Mucosa of descending colon (tissue), 3 donors: ENCODE data around the gene C3orf20. TPM values are rescaled to one million over a fixed set of nuclear protein-coding genes. Genes with fewer than 3 reads are reported as not detected.

Experiments used
- ATAC-seq: fragments of 200-7000 bp; cut with Tn5 transposase; one replicate; pipeline ENCODE4 v1.9.1; 2020; ENCODE audit warnings: mild to moderate bottlenecking, moderate library complexity
- DNase-seq, 3 donors: peaks; one replicate each; pipeline ENCODE4 v3.0.0-alpha.2; 2020
- H3K36me3 ChIP-seq: fragments of 200-600 bp; one replicate; pipeline ENCODE4 v1.8.0; 2021; ENCODE audit warnings: low read depth, mild to moderate bottlenecking
- H3K4me1 ChIP-seq: fragments of 200-600 bp; one replicate; pipeline ENCODE4 v1.8.0; 2021; ENCODE audit warnings: low read depth, mild to moderate bottlenecking
- H3K4me3 ChIP-seq: fragments of 200-600 bp; one replicate; pipeline ENCODE4 v1.8.0; 2021; ENCODE audit warnings: mild to moderate bottlenecking
- H3K9me3 ChIP-seq: fragments of 200-600 bp; one replicate; pipeline ENCODE4 v1.8.0; 2021; ENCODE audit warnings: mild to moderate bottlenecking
- intact Hi-C, 2 donors: fragments of 100-400 bp; cut with DNase I in 1 of 2; cut with micrococcal nuclease in 1 of 2; formaldehyde crosslinking; loops; one replicate each; pipeline versions ENCODE4 v1.11.0 to v1.11.1; 2022; cut with DNase I, micrococcal nuclease
- total RNA-seq, 3 donors: library from RNA; stranded (reverse); fragmentation: NEBNext Ultra II Directional in 2 of 3; extraction: Animal tissue kit (Norgen Biotek cat#: 25700) in 2 of 3; gene quantifications; one replicate each; pipeline versions ENCODE4 v1.2.1 to v1.2.4, GENCODE V29; 2021 to 2023
- TF ChIP-seq, protein P1 (sequence below): fragments of 200-600 bp; IDR thresholded peaks from one replicate; pipeline ENCODE4 v1.8.0; 2022; ENCODE audit warnings: antibody characterized with exemption, mild to moderate bottlenecking
- donor health status: DM: no; HTN: no; CAD: no; lungs with moderate emphysema.
- donor health status: DM: no; HTN: no; CAD: no.
- donor health status: DM: no; HTN: yes; CAD: no.

The C3orf20 gene
- total RNA-seq, 3 donors from 2014 or later: not detected

- intact Hi-C loops: no loop called here
- DNase-seq: no peak
- no peaks in the 10 kb centered on the region for H3K9me3 ChIP-seq
- no peak overlapping the region for H3K4me3 ChIP-seq
- H3K4me1 ChIP-seq: no peaks in the 10 kb centered on the region
- no peak for ATAC-seq
- no peaks in the 10 kb centered on the region for H3K36me3 ChIP-seq
- TF ChIP-seq, protein P1, sequence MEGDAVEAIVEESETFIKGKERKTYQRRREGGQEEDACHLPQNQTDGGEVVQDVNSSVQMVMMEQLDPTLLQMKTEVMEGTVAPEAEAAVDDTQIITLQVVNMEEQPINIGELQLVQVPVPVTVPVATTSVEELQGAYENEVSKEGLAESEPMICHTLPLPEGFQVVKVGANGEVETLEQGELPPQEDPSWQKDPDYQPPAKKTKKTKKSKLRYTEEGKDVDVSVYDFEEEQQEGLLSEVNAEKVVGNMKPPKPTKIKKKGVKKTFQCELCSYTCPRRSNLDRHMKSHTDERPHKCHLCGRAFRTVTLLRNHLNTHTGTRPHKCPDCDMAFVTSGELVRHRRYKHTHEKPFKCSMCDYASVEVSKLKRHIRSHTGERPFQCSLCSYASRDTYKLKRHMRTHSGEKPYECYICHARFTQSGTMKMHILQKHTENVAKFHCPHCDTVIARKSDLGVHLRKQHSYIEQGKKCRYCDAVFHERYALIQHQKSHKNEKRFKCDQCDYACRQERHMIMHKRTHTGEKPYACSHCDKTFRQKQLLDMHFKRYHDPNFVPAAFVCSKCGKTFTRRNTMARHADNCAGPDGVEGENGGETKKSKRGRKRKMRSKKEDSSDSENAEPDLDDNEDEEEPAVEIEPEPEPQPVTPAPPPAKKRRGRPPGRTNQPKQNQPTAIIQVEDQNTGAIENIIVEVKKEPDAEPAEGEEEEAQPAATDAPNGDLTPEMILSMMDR: no peak
Measured at GRCh38 chr3:14786369-14786768, 111.4 kb downstream of the C3orf20 start.

DNA sequence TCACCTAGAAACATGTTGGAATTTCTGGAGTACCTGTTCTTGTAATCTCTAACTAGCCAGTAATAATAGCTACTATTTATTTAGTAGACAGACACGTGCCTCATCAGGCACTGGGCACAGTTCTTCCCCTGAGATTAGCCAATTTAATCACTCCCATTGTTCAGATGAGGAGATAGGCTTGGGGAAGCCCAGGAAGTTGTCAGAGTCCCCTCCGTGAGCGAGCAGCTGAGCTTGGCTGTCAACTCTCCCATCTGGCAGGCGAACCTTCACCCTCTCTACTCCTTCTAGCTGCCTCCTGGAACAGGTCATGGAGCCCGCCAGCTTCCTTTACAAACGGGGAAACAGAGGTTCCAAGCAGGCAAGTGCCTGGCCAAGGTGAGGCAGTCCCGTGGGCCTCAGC lies 112.7 kb downstream of the C3orf20 start:
- Histone ChIP-seq H3K36me3 (no peaks in the 10 kb centered on the region), H3K9me3 (no peaks in the 10 kb centered on the region), H3K4me3 (no peak overlapping the region), H3K4me1 (no peaks in the 10 kb centered on the region)
- ATAC-seq (no peak), DNase-seq (no peak)
- TF ChIP-seq, protein P1: no peak
- intact Hi-C loops: no loop called here

- Histone ChIP-seq H3K9me3 (no peaks in the 10 kb centered on the region), H3K4me1 (no peaks in the 10 kb centered on the region), H3K4me3 (no peak overlapping the region), H3K36me3 (no peaks in the 10 kb centered on the region)
- ATAC-seq (no peak), DNase-seq (no peak)
- intact Hi-C loops: no loop called here
- TF ChIP-seq, protein P1: no peak
Measured at GRCh38 chr3:14788644-14789043, 113.7 kb downstream of the C3orf20 start.

GRCh38 chr3:14789221-14789620 lies 114.3 kb downstream of the C3orf20 start:
- ATAC-seq (no peak), DNase-seq (no peak)
- H3K36me3 ChIP-seq: no peaks in the 10 kb centered on the region
- no peaks in the 10 kb centered on the region for H3K4me1 ChIP-seq
- TF ChIP-seq, protein P1: no peak
- H3K4me3 ChIP-seq: no peak overlapping the region
- H3K9me3 ChIP-seq: no peaks in the 10 kb centered on the region
- intact Hi-C loops: no loop called here

DNA sequence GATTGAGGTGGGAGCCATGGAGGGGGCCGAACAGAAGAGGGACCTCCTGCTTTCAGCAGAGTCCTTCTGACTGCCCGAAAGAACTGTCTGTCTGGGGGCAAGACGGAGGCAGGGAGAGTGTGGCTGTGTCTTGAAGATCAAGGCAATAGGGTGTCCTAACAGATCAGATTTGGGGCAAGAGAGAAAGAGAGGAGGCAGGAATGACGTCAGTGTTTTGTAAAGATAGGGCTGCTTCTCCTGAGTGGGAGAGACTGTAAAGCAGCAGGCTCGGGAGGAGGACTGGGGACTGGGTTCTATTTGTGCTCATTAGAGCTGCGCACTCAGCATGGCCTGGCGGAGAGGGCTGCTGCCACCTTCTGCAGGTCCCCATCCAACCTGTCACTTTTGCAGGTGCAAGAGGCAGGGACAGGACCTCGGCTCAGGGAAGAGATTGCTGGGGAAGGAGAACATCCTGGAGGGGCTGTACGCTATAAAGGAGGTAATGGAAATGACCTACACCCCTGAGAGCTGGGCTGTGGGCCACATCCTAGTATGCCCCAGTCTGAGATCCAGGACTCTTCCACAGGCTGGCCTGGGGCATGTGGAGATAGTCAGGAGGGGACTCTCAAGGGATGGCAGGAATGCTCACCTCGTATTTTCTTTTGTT lies 114.8 kb downstream of the C3orf20 start:
- H3K4me1 ChIP-seq: no peaks in the 10 kb centered on the region
- TF ChIP-seq, protein P1: no peak
- H3K9me3 ChIP-seq: no peaks in the 10 kb centered on the region
- ATAC-seq (no peak), DNase-seq (no peak)
- H3K36me3 ChIP-seq: no peaks in the 10 kb centered on the region
- H3K4me3 ChIP-seq: no peak overlapping the region
- intact Hi-C loops: loop anchor here in 1 of 2 donors (10.0 kb wide), 1 partner anchor 125 kb away; no protein-coding TSS in a partner anchor
